Transverse colon (tissue), 4 donors: ENCODE results near the gene ATG7. TPM values are rescaled to one million over a fixed set of nuclear protein-coding genes. Genes with fewer than 3 reads are reported as not detected.
A peak's percentile ranks its signal among the peaks of the same experiment; 100 is the strongest.

ENCODE experiments used
- DNase-seq: peaks from one replicate; pipeline ENCODE4 v3.0.0-alpha.2; 2019
- H3K27ac ChIP-seq, 4 donors: fragments of 200-600 bp; sonication (generic); 2 replicates each; pipeline ENCODE4 v1.5.1; 2016 to 2018; ENCODE audit warnings: inconsistent platforms in 4 of 4
- H3K27me3 ChIP-seq: fragments of 200-600 bp; sonication (generic); 2 replicates; pipeline ENCODE4 v1.5.1; 2017; ENCODE audit warnings: inconsistent platforms
- H3K36me3 ChIP-seq, 4 donors: fragments of 200-600 bp; sonication (generic); 2 replicates each; pipeline ENCODE4 v1.5.1; 2017 to 2019; ENCODE audit warnings: inconsistent platforms in 4 of 4
- H3K4me1 ChIP-seq, 4 donors: fragments of 200-600 bp; sonication (generic); 2 replicates each; pipeline ENCODE4 v1.5.1; 2017 to 2020; ENCODE audit warnings: inconsistent platforms in 4 of 4
- H3K4me3 ChIP-seq, 4 donors: fragments of 200-600 bp; sonication (generic); 1 replicate in 1 of 4; 2 replicates in 3 of 4; pipeline versions ENCODE4 v1.5.1 to v1.6.1; 2017 to 2019; ENCODE audit warnings: inconsistent platforms in 4 of 4
- H3K9me3 ChIP-seq, 2 donors: fragments of 200-600 bp; sonication (generic); 2 replicates each; pipeline ENCODE4 v1.5.1; 2017 to 2019; ENCODE audit warnings: inconsistent platforms in 2 of 2
- CTCF ChIP-seq, 5 experiments: fragments of 200-600 bp in 3 of 5; fragments of 450-650 bp in 2 of 5; sonication (generic) in 3 of 5; IDR thresholded peaks; 1 replicate in 2 of 5; 2 replicates in 3 of 5; pipeline ENCODE4 v1.5.1; 2016 to 2017; ENCODE audit warnings: antibody characterized with exemption in 5 of 5, inconsistent platforms in 3 of 5, mild to moderate bottlenecking in 2 of 5, moderate library complexity in 1 of 5
- EP300 ChIP-seq: sonication (generic); formaldehyde crosslinking; IDR thresholded peaks from one replicate; pipeline ENCODE4 v1.6.1; 2017; ENCODE audit warnings: antibody characterized with exemption, low read depth
- POLR2A ChIP-seq: fragments of 450-650 bp; IDR thresholded peaks from one replicate; pipeline ENCODE4 v1.6.1; 2016; ENCODE audit warnings: antibody characterized with exemption, mild to moderate bottlenecking, moderate library complexity
- POLR2AphosphoS5 ChIP-seq, 3 donors: sonication (generic); formaldehyde crosslinking; IDR thresholded peaks; one replicate each; pipeline ENCODE4 v1.6.1; 2016; ENCODE audit warnings: antibody characterized with exemption in 3 of 3
- WGBS, 2 donors: methylation state at CpG; one replicate each; pipeline ENCODE4 v1.1.5; 2018; ENCODE audit warnings: low coverage in 1 of 2; 5-methylcytosine and 5-hydroxymethylcytosine counted together
- in situ Hi-C, 4 donors: fragments of 200-750 bp; cut with MboI; loops; one replicate each; pipeline versions ENCODE4 v1.15.0 to v1.15.1; 2017; ENCODE audit warnings: low sequenced_read_pairs in 3 of 4, low pct_ligation_motif_present in 1 of 4, low pct_unique_long_range_greater_than_20kb in 1 of 4
- intact Hi-C: fragments of 100-400 bp; cut with DNase I; formaldehyde crosslinking; loops from one replicate; pipeline ENCODE4 v1.15.1; 2023; ENCODE audit warnings: low total_unique reads
- total RNA-seq, 4 donors: library from RNA; depleted of rRNA; stranded (reverse); fragments of >200 nt; gene quantifications; one replicate each; pipeline ENCODE4 v1.1.0, GENCODE V29; 2016

The ATG7 gene
- total RNA-seq, 4 donors from 2014 or later: 44.5 to 122 (median 75.0) TPM

GRCh38 chr3:11393401-11393800 is 121.2 kb downstream of the ATG7 start:
- WGBS, 2 donors: 75 to 98% methylated on average over 1 to 3 of the region's 3 CpGs
- TF ChIP-seq POLR2AphosphoS5 (IDR thresholded peaks at IDR 0.05) (no peak), EP300 (no peak), CTCF (IDR thresholded peaks at IDR 0.05) (no peak), POLR2A (no peak)
- H3K27ac ChIP-seq: no peak overlapping the region
- H3K36me3 ChIP-seq: no peaks in the 10 kb centered on the region
- no peaks in the 10 kb centered on the region for H3K27me3 ChIP-seq
- intact Hi-C loops: no loop called here
- H3K4me1 ChIP-seq: peaks cover 14 to 41% (median 14%) of the 10 kb centered on the region in 4 donors
- H3K9me3 ChIP-seq: no peaks in the 10 kb centered on the region
- in situ Hi-C loops: loop anchor here in 2 of 4 donors (25.0 kb wide), 2 partner anchors 119 to 419 kb away; no protein-coding TSS in a partner anchor
- H3K4me3 ChIP-seq: no peak overlapping the region
- no peak for DNase-seq

GRCh38 chr3:11394392-11394791 is 122.2 kb downstream of the ATG7 start:
- WGBS, 2 donors: 50 to 75% methylated on average over 4 of the region's 4 CpGs
- Histone ChIP-seq H3K27ac (peak overlapping the region in 3 of 4 donors; percentile 9 to 27 (median 20)), H3K27me3 (no peaks in the 10 kb centered on the region), H3K9me3 (no peaks in the 10 kb centered on the region), H3K4me3 (no peak overlapping the region), H3K36me3 (no peaks in the 10 kb centered on the region), H3K4me1 (peaks cover 14 to 41% (median 14%) of the 10 kb centered on the region in 4 donors)
- no peak for DNase-seq
- no peak for TF ChIP-seq POLR2AphosphoS5 (IDR thresholded peaks at IDR 0.05)
- TF ChIP-seq EP300: no peak
- no peak for TF ChIP-seq POLR2A
- no peak for TF ChIP-seq CTCF (IDR thresholded peaks at IDR 0.05)
- intact Hi-C loops: no loop called here
- in situ Hi-C loops: loop anchor here in 2 of 4 donors (25.0 kb wide), 2 partner anchors 118 to 418 kb away; no protein-coding TSS in a partner anchor

GRCh38 chr3:11400213-11400612 is 128.0 kb downstream of the ATG7 start:
- H3K4me3 ChIP-seq: no peak overlapping the region
- no peaks in the 10 kb centered on the region for H3K36me3 ChIP-seq
- no peaks in the 10 kb centered on the region for H3K4me1 ChIP-seq
- intact Hi-C loops: no loop called here
- in situ Hi-C loops: no loop called here
- no peaks in the 10 kb centered on the region for H3K9me3 ChIP-seq
- TF ChIP-seq CTCF (IDR thresholded peaks at IDR 0.05): no peak
- TF ChIP-seq POLR2AphosphoS5 (IDR thresholded peaks at IDR 0.05): no peak
- TF ChIP-seq EP300: no peak
- TF ChIP-seq POLR2A: no peak
- no peaks in the 10 kb centered on the region for H3K27me3 ChIP-seq
- 76 to 84% methylated on average over 4 of the region's 4 CpGs for WGBS, 2 donors
- no peak overlapping the region for H3K27ac ChIP-seq
- DNase-seq: no peak

GRCh38 chr3:11401434-11401833 is 129.2 kb downstream of the ATG7 start:
- TF ChIP-seq POLR2A (no peak), EP300 (no peak), CTCF (IDR thresholded peaks at IDR 0.05) (no peak), POLR2AphosphoS5 (IDR thresholded peaks at IDR 0.05) (no peak)
- Histone ChIP-seq H3K9me3 (no peaks in the 10 kb centered on the region), H3K27ac (no peak overlapping the region), H3K36me3 (no peaks in the 10 kb centered on the region), H3K4me1 (no peaks in the 10 kb centered on the region), H3K27me3 (no peaks in the 10 kb centered on the region), H3K4me3 (no peak overlapping the region)
- WGBS, 2 donors: 85 to 88% methylated on average over 1 of the region's 1 CpG
- DNase-seq: no peak
- in situ Hi-C loops: no loop called here
- intact Hi-C loops: no loop called here
